Keratinocyte (primary cell): Measurements from ENCODE around the gene SPEF1.

Source experiments
- EZH2 ChIP-seq: IDR thresholded peaks from one replicate; pipeline ENCODE4 v1.6.1; 2012; ENCODE audit warnings: inconsistent platforms, mild to moderate bottlenecking, low read length, moderate library complexity
- TF ChIP-seq, protein P1 (sequence below), 3 experiments: IDR thresholded peaks in 1 of 3; conservative IDR thresholded peaks in 1 of 3; optimal IDR thresholded peaks in 1 of 3; 2 replicates in 2 of 3; 3 replicates in 1 of 3; pipeline versions ENCODE3 to v1.5.1; 2011; ENCODE audit warnings: low read length in 3 of 3, mild to moderate bottlenecking in 3 of 3, moderate library complexity in 2 of 3, control low read depth in 1 of 3, inconsistent platforms in 1 of 3; ENCODE audit not compliant: insufficient read depth in 2 of 3; ENCODE audit errors: extremely low read depth in 1 of 3

GRCh38 chr20:3814928-3815495, 33.8 kb upstream of the SPEF1 start:
- TF ChIP-seq EZH2 = no peak
- TF ChIP-seq, protein P1, sequence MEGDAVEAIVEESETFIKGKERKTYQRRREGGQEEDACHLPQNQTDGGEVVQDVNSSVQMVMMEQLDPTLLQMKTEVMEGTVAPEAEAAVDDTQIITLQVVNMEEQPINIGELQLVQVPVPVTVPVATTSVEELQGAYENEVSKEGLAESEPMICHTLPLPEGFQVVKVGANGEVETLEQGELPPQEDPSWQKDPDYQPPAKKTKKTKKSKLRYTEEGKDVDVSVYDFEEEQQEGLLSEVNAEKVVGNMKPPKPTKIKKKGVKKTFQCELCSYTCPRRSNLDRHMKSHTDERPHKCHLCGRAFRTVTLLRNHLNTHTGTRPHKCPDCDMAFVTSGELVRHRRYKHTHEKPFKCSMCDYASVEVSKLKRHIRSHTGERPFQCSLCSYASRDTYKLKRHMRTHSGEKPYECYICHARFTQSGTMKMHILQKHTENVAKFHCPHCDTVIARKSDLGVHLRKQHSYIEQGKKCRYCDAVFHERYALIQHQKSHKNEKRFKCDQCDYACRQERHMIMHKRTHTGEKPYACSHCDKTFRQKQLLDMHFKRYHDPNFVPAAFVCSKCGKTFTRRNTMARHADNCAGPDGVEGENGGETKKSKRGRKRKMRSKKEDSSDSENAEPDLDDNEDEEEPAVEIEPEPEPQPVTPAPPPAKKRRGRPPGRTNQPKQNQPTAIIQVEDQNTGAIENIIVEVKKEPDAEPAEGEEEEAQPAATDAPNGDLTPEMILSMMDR (optimal IDR thresholded peaks at IDR 0.05 in 1 of 3, IDR thresholded peaks at IDR 0.05 in 1 of 3, conservative IDR thresholded peaks at IDR 0.05 in 1 of 3; ENCODE audit: extremely low read depth in 1 of 3, insufficient read depth in 2 of 3, low read length in 3 of 3) = no peak
